GM12873 (cell line): ENCODE measurements around the gene LSG1.
A peak's percentile ranks its signal among the peaks of the same experiment; 100 is the strongest.

ENCODE experiments used
- TF ChIP-seq, protein P1 (sequence below): IDR thresholded peaks from 2 replicates; pipeline ENCODE4 v1.5.1; 2012; ENCODE audit warnings: low read depth, mild to moderate bottlenecking, moderate library complexity, low read length, control low read depth; ENCODE audit not compliant: insufficient read depth; ENCODE audit errors: missing control alignments

Gene LSG1

DNA sequence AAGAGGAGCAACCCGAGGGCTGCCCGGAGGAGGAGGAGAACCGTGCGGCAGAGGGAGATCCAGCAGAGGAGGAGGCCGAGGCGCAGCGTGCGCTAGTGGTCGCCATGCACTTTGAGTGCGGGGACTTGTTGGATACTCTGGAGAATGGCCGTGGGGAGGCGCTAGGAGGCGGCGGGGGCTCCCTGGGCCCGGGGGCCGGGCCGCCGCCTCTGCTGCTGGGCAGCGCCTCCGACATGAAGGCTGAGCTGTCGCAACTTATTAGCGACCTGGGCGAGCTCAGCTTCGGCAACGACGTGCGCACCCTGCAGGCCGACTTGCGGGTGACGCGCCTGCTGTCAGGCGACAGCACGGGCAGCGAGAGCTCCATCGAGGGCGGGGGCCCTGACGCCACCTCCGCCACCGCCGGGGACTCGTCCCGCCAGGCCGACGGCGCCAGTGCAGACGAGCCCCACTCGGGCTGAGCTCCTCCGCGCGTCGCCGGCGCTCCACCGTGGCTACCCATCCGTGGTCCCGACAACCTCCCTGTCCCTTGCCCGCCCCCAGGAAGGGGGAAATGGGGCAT is 15.7 kb upstream of the LSG1 start:
- TF ChIP-seq, protein P1, sequence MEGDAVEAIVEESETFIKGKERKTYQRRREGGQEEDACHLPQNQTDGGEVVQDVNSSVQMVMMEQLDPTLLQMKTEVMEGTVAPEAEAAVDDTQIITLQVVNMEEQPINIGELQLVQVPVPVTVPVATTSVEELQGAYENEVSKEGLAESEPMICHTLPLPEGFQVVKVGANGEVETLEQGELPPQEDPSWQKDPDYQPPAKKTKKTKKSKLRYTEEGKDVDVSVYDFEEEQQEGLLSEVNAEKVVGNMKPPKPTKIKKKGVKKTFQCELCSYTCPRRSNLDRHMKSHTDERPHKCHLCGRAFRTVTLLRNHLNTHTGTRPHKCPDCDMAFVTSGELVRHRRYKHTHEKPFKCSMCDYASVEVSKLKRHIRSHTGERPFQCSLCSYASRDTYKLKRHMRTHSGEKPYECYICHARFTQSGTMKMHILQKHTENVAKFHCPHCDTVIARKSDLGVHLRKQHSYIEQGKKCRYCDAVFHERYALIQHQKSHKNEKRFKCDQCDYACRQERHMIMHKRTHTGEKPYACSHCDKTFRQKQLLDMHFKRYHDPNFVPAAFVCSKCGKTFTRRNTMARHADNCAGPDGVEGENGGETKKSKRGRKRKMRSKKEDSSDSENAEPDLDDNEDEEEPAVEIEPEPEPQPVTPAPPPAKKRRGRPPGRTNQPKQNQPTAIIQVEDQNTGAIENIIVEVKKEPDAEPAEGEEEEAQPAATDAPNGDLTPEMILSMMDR, result peak; percentile 56

DNA sequence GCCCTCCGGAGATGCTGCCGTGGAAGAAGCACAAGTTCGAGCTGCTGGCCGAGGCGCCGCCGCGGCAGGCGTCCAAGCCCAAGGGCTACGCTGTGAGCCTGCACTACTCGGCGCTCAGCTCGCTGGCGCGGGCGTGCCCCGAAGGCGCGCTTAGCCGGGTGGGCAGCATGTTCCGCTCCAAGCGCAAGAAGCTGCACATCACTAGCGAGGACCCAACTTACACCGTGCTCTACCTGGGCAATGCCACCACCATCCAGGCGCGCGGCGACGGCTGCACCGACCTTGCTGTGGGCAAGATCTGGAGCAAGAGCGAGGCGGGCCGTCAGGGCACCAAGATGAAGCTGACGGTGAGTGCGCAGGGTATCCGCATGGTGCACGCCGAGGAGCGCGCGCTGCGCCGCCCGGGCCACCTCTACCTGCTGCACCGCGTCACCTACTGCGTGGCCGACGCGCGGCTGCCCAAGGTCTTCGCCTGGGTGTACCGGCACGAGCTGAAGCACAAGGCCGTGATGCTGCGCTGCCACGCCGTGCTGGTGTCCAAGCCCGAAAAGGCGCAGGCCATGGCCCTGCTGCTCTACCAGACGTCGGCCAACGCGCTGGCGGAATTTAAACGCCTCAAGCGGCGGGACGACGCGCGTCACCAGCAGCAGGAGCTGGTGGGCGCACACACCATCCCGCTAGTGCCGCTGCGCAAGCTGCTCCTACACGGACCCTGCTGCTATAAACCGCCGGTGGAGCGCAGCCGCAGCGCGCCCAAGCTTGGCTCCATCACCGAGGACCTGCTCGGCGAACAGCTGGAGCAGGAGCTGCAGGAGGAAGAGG is 15.0 kb upstream of the LSG1 start:
- TF ChIP-seq, protein P1, result peak; percentile 1

DNA sequence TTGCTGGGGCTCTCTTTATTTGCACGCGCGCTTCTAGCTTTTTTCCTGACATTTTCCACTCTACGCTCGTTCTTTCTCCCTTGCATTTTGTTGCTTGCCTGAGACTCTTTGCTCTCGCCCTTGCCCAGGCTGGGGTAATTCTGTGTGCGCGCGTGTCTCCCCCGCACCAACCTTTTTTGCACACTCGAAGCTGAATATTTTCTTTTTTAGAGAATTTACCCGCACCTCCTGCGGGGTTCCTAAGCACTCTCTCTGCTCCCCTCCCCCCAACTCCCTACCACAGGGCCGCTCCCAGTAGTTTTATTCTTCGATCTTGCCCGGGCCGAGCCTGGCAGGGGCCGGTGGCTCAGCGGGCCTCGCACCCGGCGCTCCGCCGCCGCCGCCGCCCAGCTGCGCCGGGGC is 14.4 kb upstream of the LSG1 start:
- TF ChIP-seq, protein P1, result no peak

DNA sequence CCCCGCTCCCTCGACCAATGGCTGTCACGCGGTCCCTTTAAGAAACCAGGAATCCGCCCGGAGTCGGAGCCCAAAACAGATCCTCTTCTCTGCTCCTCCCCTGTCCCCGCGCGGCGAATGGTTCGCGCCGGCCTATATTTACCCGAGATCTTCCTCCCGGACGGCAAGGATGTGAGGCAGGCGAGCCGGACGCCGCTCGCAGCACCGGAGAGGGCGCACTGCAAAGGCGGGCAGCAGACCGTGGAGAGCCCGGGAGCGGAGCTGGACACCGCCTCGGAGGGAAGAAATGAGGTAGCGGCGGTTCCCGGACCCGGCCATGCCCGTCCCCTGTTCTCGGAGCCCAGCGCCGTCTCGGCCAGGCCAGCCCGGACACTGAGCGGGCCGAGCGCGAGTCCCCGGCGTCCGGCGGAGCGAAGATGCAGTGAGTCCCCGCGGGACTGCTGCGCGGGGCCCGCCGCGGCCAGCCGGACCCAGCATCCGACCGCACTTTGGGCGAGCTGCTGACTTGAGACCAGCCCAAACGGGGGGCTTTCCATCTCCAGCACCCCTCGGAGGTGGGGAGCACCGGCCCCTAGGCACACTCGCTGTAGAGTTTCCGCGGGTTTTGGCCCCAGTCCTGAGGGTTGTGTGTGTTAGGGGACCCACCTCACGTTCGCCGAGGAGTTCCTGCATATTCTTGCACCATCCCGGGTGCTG is 13.9 kb upstream of the LSG1 start, which contains the start of gene FAM43A:
Gene FAM43A, plus strand, starts transcription at position 166 of the 696 bp plus-strand sequence. CDS start 944 bp downstream, outside the sequence.
- TF ChIP-seq, protein P1, result no peak

GRCh38 chr3:194685065-194685717 is 13.2 kb upstream of the LSG1 start:
- TF ChIP-seq, protein P1, result no peak

DNA sequence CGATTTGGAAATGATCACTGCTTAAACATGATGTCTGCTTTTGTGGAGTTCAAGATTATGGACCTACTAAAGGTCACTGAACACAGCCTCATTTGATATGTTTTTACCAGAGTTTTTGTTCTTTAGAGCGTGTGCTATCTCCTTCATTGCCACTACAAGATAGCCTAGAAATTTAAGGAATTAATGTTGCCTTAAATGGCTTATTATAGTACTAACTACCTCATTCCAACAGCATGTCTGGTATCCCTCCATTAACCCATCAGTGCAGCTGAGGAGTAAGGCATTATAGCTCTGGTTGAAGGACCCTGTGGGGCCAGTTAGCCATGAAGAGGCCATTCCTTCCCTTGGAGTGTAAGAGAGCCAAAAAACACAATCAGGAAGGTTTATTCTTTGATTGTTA is 11.4 kb upstream of the LSG1 start:
- TF ChIP-seq, protein P1, result no peak

GRCh38 chr3:194682694-194683310 is 10.8 kb upstream of the LSG1 start:
- TF ChIP-seq, protein P1, result peak; percentile 90
